Smooth muscle cell (in vitro differentiated cells): ENCODE data around the gene SAP30L. TPM values are rescaled to one million over a fixed set of nuclear protein-coding genes. Genes with fewer than 3 reads are reported as not detected.

Source experiments
- DNase-seq: peaks from one replicate; lab custom pipeline; 2025; ENCODE audit not compliant: unreplicated experiment; lab: John Stamatoyannopoulos, UW
- H2AFZ ChIP-seq: fragments of 200-600 bp; sonication (generic); 2 replicates; pipeline ENCODE4 v1.6.0; 2016; ENCODE audit warnings: antibody characterized with exemption, low read depth, mild to moderate bottlenecking
- H3F3A ChIP-seq: fragments of 200-600 bp; sonication (generic); 2 replicates; pipeline ENCODE4 v1.6.0; 2017; ENCODE audit warnings: antibody characterized with exemption, low read depth
- H3K27ac ChIP-seq: fragments of 200-600 bp; sonication (generic); 2 replicates; pipeline ENCODE4 v1.5.1; 2016; ENCODE audit warnings: low read depth, mild to moderate bottlenecking
- H3K27me3 ChIP-seq: fragments of 200-600 bp; sonication (generic); 2 replicates; pipeline ENCODE4 v1.6.1; 2016; ENCODE audit warnings: low read depth, mild to moderate bottlenecking
- H3K36me3 ChIP-seq: fragments of 200-600 bp; sonication (generic); 2 replicates; pipeline ENCODE4 v1.5.1; 2016; ENCODE audit warnings: low read depth
- H3K4me1 ChIP-seq: fragments of 200-600 bp; sonication (generic); 2 replicates; pipeline ENCODE4 v1.5.1; 2016; ENCODE audit warnings: low read depth
- H3K4me2 ChIP-seq: fragments of 200-600 bp; sonication (generic); 2 replicates; pipeline ENCODE4 v1.6.0; 2016; ENCODE audit warnings: mild to moderate bottlenecking
- H3K4me3 ChIP-seq: fragments of 200-600 bp; sonication (generic); 2 replicates; pipeline ENCODE4 v1.5.1; 2016; ENCODE audit warnings: mild to moderate bottlenecking
- H3K79me2 ChIP-seq: fragments of 200-600 bp; sonication (generic); 2 replicates; pipeline ENCODE4 v1.6.0; 2016; ENCODE audit warnings: low read depth, mild to moderate bottlenecking
- H3K9ac ChIP-seq: fragments of 200-600 bp; sonication (generic); 2 replicates; pipeline ENCODE4 v1.6.0; 2016; ENCODE audit warnings: low read depth
- H3K9me3 ChIP-seq: fragments of 200-600 bp; sonication (generic); replicated peaks from 2 replicates; pipeline ENCODE4 v1.5.1; 2016; ENCODE audit warnings: low read depth
- H4K20me1 ChIP-seq: fragments of 200-600 bp; sonication (generic); 2 replicates; pipeline ENCODE4 v1.6.0; 2016; ENCODE audit warnings: low read depth
- WGBS: methylation state at CpG from one replicate; pipeline ENCODE4 v1.1.7; 2016; ENCODE audit warnings: low lambda C conversion rate; 5-methylcytosine and 5-hydroxymethylcytosine counted together
- polyA plus RNA-seq: library from polyadenylated mRNA; unstranded; fragments of >200 nt; fragmentation: Nextera tagmentation; extraction: Ambion mirVana; gene quantifications from 2 replicates; pipeline ENCODE4 v1.2.1, GENCODE V29; 2016
- total RNA-seq: library from RNA; depleted of rRNA; stranded (reverse); fragments of >200 nt; gene quantifications from 2 replicates; pipeline ENCODE4 v1.2.3, GENCODE V29; 2014
- TF ChIP-seq, protein P1 (sequence below): fragments of 200-600 bp; sonication (generic); IDR thresholded peaks from 2 replicates; pipeline ENCODE4 v1.5.1; 2017; ENCODE audit warnings: borderline replicate concordance, mild to moderate bottlenecking, antibody characterized with exemption; ENCODE audit not compliant: insufficient read depth, poor library complexity, severe bottlenecking

Gene SAP30L
- total and polyA plus RNA-seq, 2 experiments from 2014 or later = 32.7 to 44.2 TPM

DNA sequence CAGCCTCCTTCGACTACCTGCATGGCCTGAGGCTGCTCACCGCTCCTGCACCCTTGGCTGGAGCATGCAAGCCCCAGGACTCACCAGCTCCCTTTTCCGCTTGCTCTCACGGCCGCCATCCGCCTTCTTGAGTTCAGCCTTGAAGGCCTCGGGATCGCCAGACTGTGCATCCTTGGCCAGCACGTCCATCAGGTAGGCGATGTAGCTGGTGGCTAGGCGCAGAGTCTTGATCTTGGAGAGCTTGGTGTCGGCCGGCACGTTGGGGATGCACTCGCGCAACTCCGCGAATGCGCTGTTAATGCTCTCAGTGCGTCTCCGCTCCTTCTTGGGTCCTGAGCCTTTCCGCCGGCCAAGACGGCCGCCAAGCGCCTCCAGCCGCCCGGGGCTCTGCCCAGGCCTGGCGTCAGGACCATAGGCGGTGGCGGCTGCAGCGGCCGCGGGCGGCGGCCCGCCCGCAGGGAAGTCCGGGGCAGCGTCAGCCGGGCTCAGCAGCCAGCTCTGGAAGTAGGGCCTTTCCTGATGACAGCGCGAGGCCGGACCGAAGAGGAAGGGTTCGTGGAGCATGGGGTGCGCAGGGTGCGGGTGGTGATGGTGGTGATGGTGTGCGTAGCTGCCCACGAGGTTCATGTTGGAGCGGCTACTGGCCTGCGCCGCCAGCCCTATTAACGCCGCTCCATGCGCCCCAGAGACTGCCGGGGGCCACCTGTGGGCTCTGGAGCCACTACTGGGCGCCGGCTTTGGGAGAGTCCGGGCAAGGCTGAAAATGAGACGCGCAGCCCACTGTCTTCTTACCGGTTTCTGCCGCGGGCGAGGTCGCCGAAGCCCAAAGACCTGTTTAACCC lies 31.8 kb downstream of the SAP30L start:
- peaks cover 12% of the 10 kb centered on the region for H3F3A ChIP-seq
- H3K4me1 ChIP-seq = peaks cover 38% of the 10 kb centered on the region
- under 1% methylated on average over 68 of the region's 68 CpGs for WGBS
- no peak overlapping the region for H3K27ac ChIP-seq
- H3K79me2 ChIP-seq = peaks cover 42% of the 10 kb centered on the region
- H3K4me2 ChIP-seq = peak overlapping the region; percentile 95
- no peak for DNase-seq
- peak overlapping the region; percentile 49 for H3K9ac ChIP-seq
- no peaks in the 10 kb centered on the region for H4K20me1 ChIP-seq
- peak overlapping the region; percentile 65 for H3K4me3 ChIP-seq
- TF ChIP-seq, protein P1, sequence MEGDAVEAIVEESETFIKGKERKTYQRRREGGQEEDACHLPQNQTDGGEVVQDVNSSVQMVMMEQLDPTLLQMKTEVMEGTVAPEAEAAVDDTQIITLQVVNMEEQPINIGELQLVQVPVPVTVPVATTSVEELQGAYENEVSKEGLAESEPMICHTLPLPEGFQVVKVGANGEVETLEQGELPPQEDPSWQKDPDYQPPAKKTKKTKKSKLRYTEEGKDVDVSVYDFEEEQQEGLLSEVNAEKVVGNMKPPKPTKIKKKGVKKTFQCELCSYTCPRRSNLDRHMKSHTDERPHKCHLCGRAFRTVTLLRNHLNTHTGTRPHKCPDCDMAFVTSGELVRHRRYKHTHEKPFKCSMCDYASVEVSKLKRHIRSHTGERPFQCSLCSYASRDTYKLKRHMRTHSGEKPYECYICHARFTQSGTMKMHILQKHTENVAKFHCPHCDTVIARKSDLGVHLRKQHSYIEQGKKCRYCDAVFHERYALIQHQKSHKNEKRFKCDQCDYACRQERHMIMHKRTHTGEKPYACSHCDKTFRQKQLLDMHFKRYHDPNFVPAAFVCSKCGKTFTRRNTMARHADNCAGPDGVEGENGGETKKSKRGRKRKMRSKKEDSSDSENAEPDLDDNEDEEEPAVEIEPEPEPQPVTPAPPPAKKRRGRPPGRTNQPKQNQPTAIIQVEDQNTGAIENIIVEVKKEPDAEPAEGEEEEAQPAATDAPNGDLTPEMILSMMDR = no peak
- H3K27me3 ChIP-seq = peaks cover 35% of the 10 kb centered on the region
- no peaks in the 10 kb centered on the region for H3K9me3 ChIP-seq
- no peaks in the 10 kb centered on the region for H3K36me3 ChIP-seq
- peak overlapping the region; percentile 75 for H2AFZ ChIP-seq

DNA sequence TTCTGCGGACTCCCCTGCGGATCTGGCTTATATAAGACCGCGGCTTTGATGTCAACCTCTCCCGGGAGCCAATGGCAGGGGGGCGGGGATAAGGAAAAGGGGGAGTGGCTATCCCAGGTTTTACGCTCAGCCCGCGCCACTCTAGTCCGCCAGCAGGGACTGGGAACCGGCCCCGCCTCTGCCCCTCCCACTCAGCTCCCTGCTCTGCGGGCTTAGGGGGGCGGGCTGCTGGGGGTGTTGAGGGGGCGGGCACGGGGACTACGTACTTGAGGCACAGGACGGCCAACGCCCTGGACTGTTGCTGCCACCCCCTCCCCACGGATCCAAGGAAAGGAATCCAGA lies 32.4 kb downstream of the SAP30L start, which contains the start of gene HAND1:
Gene HAND1 (minus strand): TSS at position 4 of the 342 bp plus-strand sequence. CDS start 219 bp downstream, outside the sequence.
- Histone ChIP-seq H3K9me3 (no peaks in the 10 kb centered on the region), H3K36me3 (no peaks in the 10 kb centered on the region), H3K4me2 (peak within 1 kb of the TSS; percentile 95), H3K27ac (peak within 1 kb of the TSS; percentile 64), H3F3A (peaks cover 12% of the 10 kb centered on the region), H3K4me1 (peaks cover 33% of the 10 kb centered on the region), H2AFZ (peak within 1 kb of the TSS; percentile 75), H4K20me1 (no peaks in the 10 kb centered on the region), H3K9ac (peak within 1 kb of the TSS; percentile 63), H3K4me3 (peak within 1 kb of the TSS; percentile 65), H3K79me2 (peaks cover 42% of the 10 kb centered on the region), H3K27me3 (peaks cover 41% of the 10 kb centered on the region)
- DNase-seq = peak; percentile 38
- WGBS = 0% methylated on average over 11 of the region's 20 CpGs
- TF ChIP-seq, protein P1 = no peak

GRCh38 chr5:154478752-154479159 lies 33.0 kb downstream of the SAP30L start:
- H2AFZ ChIP-seq = peak overlapping the region; percentile 48
- H3K79me2 ChIP-seq = peaks cover 42% of the 10 kb centered on the region
- no peaks in the 10 kb centered on the region for H4K20me1 ChIP-seq
- peak overlapping the region; percentile 95 for H3K4me2 ChIP-seq
- peaks cover 12% of the 10 kb centered on the region for H3F3A ChIP-seq
- H3K9me3 ChIP-seq = no peaks in the 10 kb centered on the region
- peaks cover 46% of the 10 kb centered on the region for H3K27me3 ChIP-seq
- 2% methylated on average over 24 of the region's 27 CpGs for WGBS
- peak overlapping the region; percentile 63 for H3K9ac ChIP-seq
- H3K27ac ChIP-seq = peak overlapping the region; percentile 64
- no peak for DNase-seq
- H3K36me3 ChIP-seq = no peaks in the 10 kb centered on the region
- peak overlapping the region; percentile 65 for H3K4me3 ChIP-seq
- TF ChIP-seq, protein P1 = no peak
- peaks cover 28% of the 10 kb centered on the region for H3K4me1 ChIP-seq
